PC-3 (cell line): Measurements from ENCODE around the gene MAD1L1.

Experiments used
- CTCF ChIP-seq: fragments of 300-600 bp; sonication (generic); conservative IDR thresholded peaks from 2 replicates; pipeline ENCODE4 v1.5.1; 2017; ENCODE audit warnings: antibody characterized with exemption, low read depth, mild to moderate bottlenecking, low read length
- EZH2 ChIP-seq: fragments of 300-600 bp; sonication (generic); IDR thresholded peaks from one replicate; pipeline ENCODE4 v1.6.1; 2017; ENCODE audit warnings: antibody characterized with exemption, mild to moderate bottlenecking, low read length; ENCODE audit not compliant: unreplicated experiment

GRCh38 chr7:2043316-2044039, 189.3 kb downstream of the MAD1L1 start:
- TF ChIP-seq CTCF (no peak), EZH2 (no peak)
